ENCODE results near the gene PLLP.

Gene PLLP

GRCh38 chr16:57239107-57239506 is 45.4 kb downstream of the PLLP start:
- TF ChIP-seq CTCF (conservative IDR thresholded peaks at IDR 0.05; ENCODE audit: low read depth, low read length) = no peak
- Histone ChIP-seq H3K27me3 (ENCODE audit: insufficient read depth, low read depth) (no peaks in the 10 kb centered on the region), H3K79me2 (ENCODE audit: insufficient read depth, low read depth) (no peaks in the 10 kb centered on the region), H3K4me1 (ENCODE audit: low read depth, poor library complexity, severe bottlenecking) (peaks cover 3% of the 10 kb centered on the region), H3K36me3 (ENCODE audit: insufficient read depth) (no peaks in the 10 kb centered on the region), H4K20me1 (ENCODE audit: insufficient read depth) (no peaks in the 10 kb centered on the region), H3K4me2 (no peak overlapping the region), H3K9ac (no peak overlapping the region), H3K27ac (no peak overlapping the region), H3K4me3 (IDR thresholded peaks at IDR 0.05; ENCODE audit: insufficient read depth, low read depth, low read length) (no peak overlapping the region), H2AFZ (ENCODE audit: low read depth) (no peak overlapping the region)

- Histone ChIP-seq H3K4me3 (IDR thresholded peaks at IDR 0.05; ENCODE audit: insufficient read depth, low read depth, low read length) (no peak overlapping the region), H3K9ac (no peak overlapping the region), H3K4me2 (no peak overlapping the region), H3K79me2 (ENCODE audit: insufficient read depth, low read depth) (no peaks in the 10 kb centered on the region), H3K4me1 (ENCODE audit: low read depth, poor library complexity, severe bottlenecking) (no peaks in the 10 kb centered on the region), H4K20me1 (ENCODE audit: insufficient read depth) (no peaks in the 10 kb centered on the region), H2AFZ (ENCODE audit: low read depth) (no peak overlapping the region), H3K36me3 (ENCODE audit: insufficient read depth) (no peaks in the 10 kb centered on the region), H3K27me3 (ENCODE audit: insufficient read depth, low read depth) (no peaks in the 10 kb centered on the region), H3K27ac (no peak overlapping the region)
- no peak for TF ChIP-seq CTCF (conservative IDR thresholded peaks at IDR 0.05; ENCODE audit: low read depth, low read length)
Measured at GRCh38 chr16:57238682-57239081, 45.8 kb downstream of the PLLP start.

DNA sequence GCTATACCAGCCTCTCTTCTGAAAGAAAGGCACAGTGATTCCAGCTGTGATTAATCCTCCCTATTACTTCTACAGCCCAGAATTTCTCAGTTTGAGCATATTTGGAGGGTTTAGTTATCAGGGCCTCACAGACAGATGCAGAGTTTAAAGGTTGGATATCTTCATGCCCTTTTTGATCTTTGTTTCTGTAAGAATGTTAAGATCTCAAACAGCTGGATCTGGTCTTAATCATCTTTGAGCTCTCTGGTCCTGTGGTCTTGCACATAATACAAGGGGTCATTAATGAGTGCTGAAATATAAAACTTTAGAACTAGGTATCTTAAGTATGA is 48.5 kb downstream of the PLLP start:
- no peak for TF ChIP-seq CTCF (conservative IDR thresholded peaks at IDR 0.05; ENCODE audit: low read depth, low read length)
- Histone ChIP-seq H3K9ac (no peak overlapping the region), H2AFZ (ENCODE audit: low read depth) (no peak overlapping the region), H3K27me3 (ENCODE audit: insufficient read depth, low read depth) (no peaks in the 10 kb centered on the region), H3K4me3 (IDR thresholded peaks at IDR 0.05; ENCODE audit: insufficient read depth, low read depth, low read length) (no peak overlapping the region), H3K27ac (no peak overlapping the region), H3K4me1 (ENCODE audit: low read depth, poor library complexity, severe bottlenecking) (no peaks in the 10 kb centered on the region), H4K20me1 (ENCODE audit: insufficient read depth) (no peaks in the 10 kb centered on the region), H3K36me3 (ENCODE audit: insufficient read depth) (no peaks in the 10 kb centered on the region), H3K4me2 (no peak overlapping the region), H3K79me2 (ENCODE audit: insufficient read depth, low read depth) (no peaks in the 10 kb centered on the region)

DNA sequence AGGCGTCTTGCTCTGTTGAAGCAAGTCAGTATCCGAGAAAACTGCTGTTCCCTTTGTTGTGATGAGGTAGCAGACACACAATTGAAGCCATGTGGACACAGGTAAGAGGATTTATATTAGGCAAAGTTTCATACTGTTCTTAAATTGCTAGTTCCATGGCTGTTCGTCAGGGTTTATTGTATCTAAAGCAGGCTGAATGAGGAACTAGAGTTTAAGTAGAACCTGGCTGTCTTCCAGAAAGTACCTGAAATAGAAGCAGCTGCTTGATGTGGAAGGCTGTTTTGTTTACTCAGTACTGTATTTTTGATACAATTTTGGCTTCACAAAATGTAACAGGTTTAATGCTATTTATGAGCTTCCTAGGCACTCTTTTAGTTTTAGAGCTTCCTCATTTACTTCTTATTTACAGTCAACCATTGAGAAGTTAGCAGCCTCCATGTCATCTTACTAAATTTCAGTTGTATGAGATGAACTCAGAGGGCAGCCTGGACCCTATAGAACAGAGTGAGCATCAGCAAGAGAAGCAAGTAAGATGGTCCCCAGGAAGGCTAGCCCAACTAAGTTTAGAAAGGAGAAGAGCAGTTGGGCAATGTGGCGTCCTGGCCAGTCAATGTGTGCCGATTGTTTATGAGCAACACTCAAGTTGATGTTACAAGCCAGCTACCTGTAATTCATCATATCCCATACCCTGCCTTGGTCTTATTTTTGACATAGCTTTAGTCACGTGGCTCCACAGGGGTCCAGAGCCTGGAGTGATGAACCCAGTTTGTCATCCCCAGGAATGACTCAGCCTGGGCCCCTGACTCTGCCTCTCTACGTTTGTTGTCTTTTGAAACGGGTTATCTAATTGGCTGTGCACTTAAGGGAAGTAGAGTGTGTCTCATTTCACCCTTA is 49.1 kb downstream of the PLLP start:
- Histone ChIP-seq H2AFZ (ENCODE audit: low read depth) (no peak overlapping the region), H3K27me3 (ENCODE audit: insufficient read depth, low read depth) (no peaks in the 10 kb centered on the region), H3K36me3 (ENCODE audit: insufficient read depth) (no peaks in the 10 kb centered on the region), H3K27ac (no peak overlapping the region), H3K79me2 (ENCODE audit: insufficient read depth, low read depth) (no peaks in the 10 kb centered on the region), H3K4me3 (IDR thresholded peaks at IDR 0.05; ENCODE audit: insufficient read depth, low read depth, low read length) (no peak overlapping the region), H4K20me1 (ENCODE audit: insufficient read depth) (no peaks in the 10 kb centered on the region), H3K9ac (no peak overlapping the region), H3K4me1 (ENCODE audit: low read depth, poor library complexity, severe bottlenecking) (no peaks in the 10 kb centered on the region), H3K4me2 (no peak overlapping the region)
- no peak for TF ChIP-seq CTCF (conservative IDR thresholded peaks at IDR 0.05; ENCODE audit: low read depth, low read length)

All from KMS-11 (cell line).